SK-N-MC (cell line): ENCODE data around the gene NHSL2.

Source experiments
- EZH2 ChIP-seq: fragments of 200-600 bp; sonication (generic); IDR thresholded peaks from one replicate; pipeline ENCODE4 v1.6.1; 2017; ENCODE audit warnings: antibody characterized with exemption
- FOXP2 ChIP-seq: optimal IDR thresholded peaks from 2 replicates; pipeline ENCODE3; 2011; ENCODE audit warnings: mild to moderate bottlenecking, moderate library complexity; ENCODE audit not compliant: insufficient read depth; ENCODE audit errors: extremely low read length, control extremely low read depth
- POLR2AphosphoS5 ChIP-seq: IDR thresholded peaks from 2 replicates; pipeline ENCODE4 v1.6.1; 2012; ENCODE audit warnings: mild to moderate bottlenecking, low read depth, low read length, borderline replicate concordance

DNA sequence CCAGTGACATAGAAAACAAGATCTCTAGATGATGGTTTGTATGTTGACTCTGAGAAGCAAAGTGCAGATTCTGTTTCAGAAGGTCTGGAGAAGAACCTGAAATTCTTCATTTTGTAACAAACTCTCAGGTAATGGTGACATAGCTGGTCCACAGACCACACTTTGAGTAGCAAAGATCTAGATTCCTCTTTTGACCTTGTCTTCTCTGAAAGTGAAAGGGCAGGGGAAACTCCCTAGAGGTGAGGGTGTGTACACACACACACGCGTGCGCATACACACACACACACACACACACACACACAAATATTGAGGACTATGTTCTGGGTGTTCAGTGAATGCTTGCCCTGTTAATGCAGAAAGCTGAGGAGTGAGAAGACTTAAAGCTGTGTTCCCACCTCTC is 110.1 kb downstream of the NHSL2 start:
- TF ChIP-seq POLR2AphosphoS5, result no peak
- TF ChIP-seq EZH2, result no peak
- TF ChIP-seq FOXP2, result no peak
